SU-DHL-6 (cell line): Measurements from ENCODE around the gene AMPD3.

ENCODE experiments used
- H2AFZ ChIP-seq: fragments of 200-600 bp; sonication (generic); 2 replicates; pipeline ENCODE4 v1.6.1; 2014; ENCODE audit warnings: low read depth, mild to moderate bottlenecking, moderate library complexity, mixed read lengths, antibody characterized with exemption, low read length; ENCODE audit not compliant: severe bottlenecking
- H3F3A ChIP-seq: fragments of 200-600 bp; shearing (Covaris generic); 2 replicates; pipeline ENCODE4 v1.6.0; 2016; ENCODE audit warnings: antibody characterized with exemption, mild to moderate bottlenecking; ENCODE audit not compliant: insufficient read depth
- H3K27ac ChIP-seq: fragments of 200-600 bp; sonication (generic); 2 replicates; pipeline ENCODE4 v1.5.1; 2016; ENCODE audit warnings: low read depth, mild to moderate bottlenecking, low read length, moderate library complexity, mixed read lengths
- H3K27me3 ChIP-seq: fragments of 200-600 bp; sonication (generic), shearing (Covaris generic); 2 replicates; pipeline ENCODE4 v1.6.0; 2014; ENCODE audit warnings: mild to moderate bottlenecking, low read length
- H3K36me3 ChIP-seq: fragments of 200-600 bp; sonication (generic); 2 replicates; pipeline ENCODE4 v1.6.1; 2014; ENCODE audit warnings: mild to moderate bottlenecking, low read length, mixed read lengths
- H3K4me2 ChIP-seq: fragments of 300-600, 200-600 bp; shearing (Covaris generic), sonication (generic); 2 replicates; pipeline ENCODE4 v1.6.0; 2014; ENCODE audit warnings: low read length, low read depth, mild to moderate bottlenecking; ENCODE audit not compliant: poor library complexity, severe bottlenecking
- H3K4me3 ChIP-seq: fragments of 200-600 bp; sonication (generic); 2 replicates; pipeline ENCODE4 v1.5.1; 2014; ENCODE audit warnings: antibody characterized with exemption, low read length, mild to moderate bottlenecking, mixed read lengths; ENCODE audit not compliant: insufficient read depth, poor library complexity, severe bottlenecking
- H3K79me2 ChIP-seq: fragments of 200-600 bp; sonication (generic); 2 replicates; pipeline ENCODE4 v1.6.1; 2014; ENCODE audit warnings: mild to moderate bottlenecking, low read length, moderate library complexity; ENCODE audit not compliant: insufficient read depth
- H3K9ac ChIP-seq: fragments of 200-600 bp; sonication (generic); 2 replicates; pipeline ENCODE4 v1.7.0; 2014; ENCODE audit warnings: mild to moderate bottlenecking, low read length
- H3K9me2 ChIP-seq: fragments of 200-600 bp; sonication (generic); replicated peaks from 2 replicates; pipeline ENCODE4 v1.6.1; 2014; ENCODE audit warnings: low read length; ENCODE audit not compliant: insufficient read depth
- H3K9me3 ChIP-seq: fragments of 200-600 bp; sonication (generic); 2 replicates; pipeline ENCODE4 v1.6.1; 2014; ENCODE audit warnings: low read length, mixed read lengths; ENCODE audit not compliant: insufficient read depth
- H4K20me1 ChIP-seq: fragments of 200-600 bp; sonication (generic); 2 replicates; pipeline ENCODE4 v1.6.1; 2014; ENCODE audit warnings: low read depth, mild to moderate bottlenecking, antibody characterized with exemption, low read length, moderate library complexity, mixed read lengths
- CTCF ChIP-seq: fragments of 200-600 bp; sonication (generic); IDR thresholded peaks from one replicate; pipeline ENCODE4 v1.5.1; 2017; ENCODE audit warnings: antibody characterized with exemption, mild to moderate bottlenecking, low read length, moderate library complexity; ENCODE audit not compliant: insufficient read depth, poor library complexity, severe bottlenecking
- EZH2phosphoT487 ChIP-seq: fragments of 200-600 bp; sonication (generic), shearing (Covaris generic); conservative IDR thresholded peaks from 2 replicates; pipeline ENCODE4 v1.6.1; 2018; ENCODE audit warnings: mild to moderate bottlenecking, antibody characterized with exemption, low read length, moderate library complexity, mixed read lengths

The AMPD3 gene

GRCh38 chr11:10418950-10419310 is 36.1 kb upstream of the AMPD3 start:
- Histone ChIP-seq H2AFZ (no peak overlapping the region), H3K4me3 (no peak overlapping the region), H3K9me3 (no peaks in the 10 kb centered on the region), H3K36me3 (no peaks in the 10 kb centered on the region), H3K4me2 (no peak overlapping the region), H3F3A (no peaks in the 10 kb centered on the region), H3K9ac (no peak overlapping the region), H3K27me3 (no peaks in the 10 kb centered on the region), H3K9me2 (no peaks in the 10 kb centered on the region), H3K27ac (no peak overlapping the region), H4K20me1 (no peaks in the 10 kb centered on the region), H3K79me2 (no peaks in the 10 kb centered on the region)
- TF ChIP-seq CTCF (no peak), EZH2phosphoT487 (no peak)

GRCh38 chr11:10426475-10426874 is 28.6 kb upstream of the AMPD3 start:
- Histone ChIP-seq H4K20me1 (no peaks in the 10 kb centered on the region), H3K9me3 (no peaks in the 10 kb centered on the region), H3K4me2 (no peak overlapping the region), H3K27ac (no peak overlapping the region), H2AFZ (no peak overlapping the region), H3K27me3 (no peaks in the 10 kb centered on the region), H3K79me2 (no peaks in the 10 kb centered on the region), H3K9ac (no peak overlapping the region), H3F3A (no peaks in the 10 kb centered on the region), H3K9me2 (no peaks in the 10 kb centered on the region), H3K4me3 (no peak overlapping the region), H3K36me3 (no peaks in the 10 kb centered on the region)
- no peak for TF ChIP-seq EZH2phosphoT487
- TF ChIP-seq CTCF, result no peak

- Histone ChIP-seq H3K4me2 (no peak overlapping the region), H3K9me3 (no peaks in the 10 kb centered on the region), H3K27ac (no peak overlapping the region), H3K79me2 (no peaks in the 10 kb centered on the region), H3K9me2 (no peaks in the 10 kb centered on the region), H3K27me3 (no peaks in the 10 kb centered on the region), H3K36me3 (no peaks in the 10 kb centered on the region), H3F3A (no peaks in the 10 kb centered on the region), H4K20me1 (no peaks in the 10 kb centered on the region), H3K9ac (no peak overlapping the region), H3K4me3 (no peak overlapping the region), H2AFZ (no peak overlapping the region)
- TF ChIP-seq EZH2phosphoT487 (no peak), CTCF (no peak)
Observed at GRCh38 chr11:10428453-10428852, 26.6 kb upstream of the AMPD3 start.

- no peaks in the 10 kb centered on the region for H4K20me1 ChIP-seq
- TF ChIP-seq EZH2phosphoT487 (no peak), CTCF (no peak)
- no peaks in the 10 kb centered on the region for H3K9me3 ChIP-seq
- no peaks in the 10 kb centered on the region for H3K27me3 ChIP-seq
- H3K9me2 ChIP-seq, result no peaks in the 10 kb centered on the region
- no peak overlapping the region for H3K4me3 ChIP-seq
- no peaks in the 10 kb centered on the region for H3F3A ChIP-seq
- no peak overlapping the region for H2AFZ ChIP-seq
- no peak overlapping the region for H3K27ac ChIP-seq
- H3K4me2 ChIP-seq, result no peak overlapping the region
- no peaks in the 10 kb centered on the region for H3K79me2 ChIP-seq
- no peaks in the 10 kb centered on the region for H3K36me3 ChIP-seq
- H3K9ac ChIP-seq, result no peak overlapping the region
Observed at GRCh38 chr11:10429526-10429925, 25.5 kb upstream of the AMPD3 start.
